K562 (cell line): ENCODE results near the gene QSOX2. TPM values are rescaled to one million over a fixed set of nuclear protein-coding genes. Genes with fewer than 3 reads are reported as not detected.

Experiments used
- ATAC-seq: fragments of 200-7000 bp; cut with Tn5 transposase; 3 replicates; pipeline ENCODE4 v1.9.1; 2020; ENCODE audit warnings: moderate library complexity
- BruUV-seq: library from RNA; stranded (reverse); fragments of 400-500 nt; replicated peaks from 2 replicates; lab custom pipeline; 2021; lab: Mats Ljungman, UMichigan
- CTCF ChIA-PET: fragments of 300-600 bp; formaldehyde crosslinking; extraction: SDS; loops from one replicate; lab custom pipeline; 2021; ENCODE audit warnings: low intra/inter-chr PET ratio; lab: Yijun Ruan, JAX
- POLR2A ChIA-PET: fragments of 300-600, 350-650 bp; sonication (Branson Sonifier 250); formaldehyde crosslinking; extraction: SDS; loops from one replicate; lab custom pipeline; 2021; ENCODE audit warnings: antibody characterized with exemption, inconsistent platforms; lab: Yijun Ruan, JAX
- DNase-seq, 4 experiments: peaks; one replicate each; pipeline versions ENCODE4 v3.0.0 to v3.0.0-alpha.2; 2011 to 2018; ENCODE audit warnings: low spot score in 3 of 4, mixed read lengths in 3 of 4; ENCODE audit errors: extremely low read depth in 1 of 4
- FAIRE-seq: peaks from 2 replicates; lab custom pipeline; 2011; peaks lifted over from hg19 to GRCh38; lab: Jason Lieb, UNC
- H2AFZ ChIP-seq: 2 replicates; pipeline ENCODE4 v1.6.0; 2011; ENCODE audit warnings: low read depth, low read length, control low read depth, inconsistent platforms
- H3K27ac ChIP-seq: fragments of 200-600 bp; 3 replicates; pipeline ENCODE4 v1.8.0; 2011; ENCODE audit warnings: low read depth, mild to moderate bottlenecking, control low read depth, inconsistent platforms, low read length, moderate library complexity, mixed read lengths; ENCODE audit errors: extremely low read depth
- H3K27me3 ChIP-seq, 2 experiments: fragments of 300-600 bp in 1 of 2; 2 replicates in 1 of 2; 3 replicates in 1 of 2; pipeline versions ENCODE4 v1.6.0 to v1.8.0; 2011; ENCODE audit warnings: inconsistent platforms in 2 of 2, low read length in 2 of 2, mild to moderate bottlenecking in 1 of 2, mixed read lengths in 1 of 2, moderate library complexity in 1 of 2; ENCODE audit not compliant: control insufficient read depth in 2 of 2, insufficient read depth in 2 of 2
- H3K36me3 ChIP-seq: fragments of 300-600 bp; 3 replicates; pipeline ENCODE4 v1.8.0; 2011; ENCODE audit warnings: mild to moderate bottlenecking, low read length, inconsistent platforms; ENCODE audit not compliant: control insufficient read depth, insufficient read depth
- H3K4me1 ChIP-seq, 2 experiments: fragments of 200-600 bp in 1 of 2; replicated peaks in 1 of 2; 2 replicates in 1 of 2; 3 replicates in 1 of 2; pipeline versions ENCODE4 v1.5.1 to v1.8.0; 2011; ENCODE audit warnings: inconsistent platforms in 2 of 2, low read length in 2 of 2, mild to moderate bottlenecking in 1 of 2, mixed read lengths in 1 of 2, moderate library complexity in 1 of 2; ENCODE audit not compliant: control insufficient read depth in 2 of 2, insufficient read depth in 2 of 2
- H3K4me2 ChIP-seq: 2 replicates; pipeline ENCODE4 v1.6.1; 2011; ENCODE audit warnings: low read length, control low read depth, inconsistent platforms, mixed read lengths; ENCODE audit not compliant: insufficient read depth
- H3K4me3 ChIP-seq: fragments of 200-600 bp; sonication (generic), shearing (Covaris generic); 2 replicates; pipeline ENCODE4 v1.5.1; 2016; ENCODE audit warnings: control low read depth, inconsistent platforms
- H3K79me2 ChIP-seq: fragments of 200-600 bp; 3 replicates; pipeline ENCODE4 v1.8.0; 2011; ENCODE audit warnings: low read length, inconsistent platforms; ENCODE audit not compliant: control insufficient read depth, insufficient read depth
- H3K9ac ChIP-seq, 2 experiments: 2 replicates each; pipeline versions ENCODE4 v1.6.0 to v1.6.1; 2011; ENCODE audit warnings: low read depth in 2 of 2, low read length in 2 of 2, control low read depth in 1 of 2, inconsistent platforms in 1 of 2, mild to moderate bottlenecking in 1 of 2, mixed read lengths in 1 of 2; ENCODE audit not compliant: insufficient read depth in 1 of 2
- H3K9me1 ChIP-seq: one replicate; pipeline ENCODE4 v1.6.0; 2011; ENCODE audit warnings: inconsistent platforms, mild to moderate bottlenecking, low read length, moderate library complexity; ENCODE audit not compliant: control insufficient read depth, insufficient read depth
- H3K9me3 ChIP-seq: replicated peaks from 2 replicates; pipeline ENCODE4 v1.5.1; 2011; ENCODE audit warnings: low read depth, low read length, inconsistent platforms; ENCODE audit not compliant: control insufficient read depth, insufficient read depth
- H4K20me1 ChIP-seq: replicated peaks from 2 replicates; pipeline ENCODE4 v1.6.1; 2011; ENCODE audit warnings: low read length, inconsistent platforms, mixed read lengths; ENCODE audit not compliant: control insufficient read depth, insufficient read depth
- ARHGAP35 ChIP-seq: fragments of 450-650 bp; IDR thresholded peaks from 2 replicates; pipeline ENCODE4 v1.6.1; 2018; ENCODE audit not compliant: partially characterized antibody
- ELF1 ChIP-seq: fragments of 200-800 bp; sonication (Bioruptor generic); IDR thresholded peaks from 2 replicates; pipeline ENCODE4 v1.6.1; 2016; ENCODE audit warnings: missing genetic modification characterization, missing compliant biosample characterization
- EZH2 ChIP-seq: IDR thresholded peaks from 2 replicates; pipeline ENCODE4 v1.6.1; 2012; ENCODE audit warnings: low read depth, mild to moderate bottlenecking, inconsistent platforms, low read length, borderline replicate concordance
- GATAD2A ChIP-seq: fragments of 450-650 bp; IDR thresholded peaks from 2 replicates; pipeline ENCODE4 v1.6.1; 2017
- LARP7 ChIP-seq: fragments of 450-650 bp; IDR thresholded peaks from 2 replicates; pipeline ENCODE4 v1.6.1; 2016
- MYNN ChIP-seq, 2 experiments: sonication (generic); formaldehyde crosslinking in 1 of 2; IDR thresholded peaks; 2 replicates each; pipeline versions ENCODE4 v1.5.0 to v1.6.1; 2016 to 2020; ENCODE audit warnings: antibody characterized with exemption in 1 of 2, missing genetic modification reagents in 1 of 2
- NBN ChIP-seq: fragments of 450-650 bp; IDR thresholded peaks from 2 replicates; pipeline ENCODE4 v1.6.1; 2016; ENCODE audit warnings: low read depth, mild to moderate bottlenecking
- RBM15 ChIP-seq: fragments of 200-400 bp; formaldehyde crosslinking; IDR thresholded peaks from 2 replicates; pipeline ENCODE4 v1.6.1; 2018; ENCODE audit warnings: mild to moderate bottlenecking, low read length, moderate library complexity; ENCODE audit not compliant: insufficient read depth
- ZNF232 ChIP-seq: sonication (generic); formaldehyde crosslinking; IDR thresholded peaks from 2 replicates; pipeline ENCODE4 v1.8.0; 2022; ENCODE audit warnings: mild to moderate bottlenecking, missing genetic modification reagents
- ZNF717 ChIP-seq: fragments of 250-450 bp; sonication (Bioruptor Pico); IDR thresholded peaks from 2 replicates; pipeline ENCODE4 v1.5.0; 2021
- WGBS: fragments of 100-300 bp; shearing (Covaris generic); methylation state at CpG from one replicate; pipeline ENCODE4 v1.1.6; 2016; ENCODE audit warnings: low coverage, mixed read lengths; ENCODE audit not compliant: insufficient coverage; ENCODE audit errors: missing lambda C conversion rate; 5-methylcytosine and 5-hydroxymethylcytosine counted together
- in situ Hi-C: fragments of 300-500 bp; cut with MboI; formaldehyde crosslinking; loops from 4 replicates; pipeline ENCODE4 v1.15.0; 2018; ENCODE audit warnings: inconsistent platforms, mixed read lengths
- intact Hi-C: fragments of 100-400 bp; cut with micrococcal nuclease; formaldehyde crosslinking; loops from 2 replicates; pipeline ENCODE4 v1.14.2; 2022
- polyA plus RNA-seq, 8 experiments: library from polyadenylated mRNA; depleted of rRNA in 4 of 8; stranded (reverse) in 5 of 8; unstranded in 3 of 8; fragments of >200 nt; fragmentation: Nextera tagmentation in 2 of 8; fragmentation: Illumina TruSeq in 1 of 8; extraction: Ambion mirVana in 2 of 8; extraction: Trizol in 1 of 8; gene quantifications; 2 replicates each; pipeline versions ENCODE4 v1.2.1 to v1.2.3, GENCODE V29; 2011 to 2014; ENCODE audit warnings: inconsistent platforms in 1 of 8, missing spikeins in 1 of 8
- total RNA-seq, 7 experiments: library from RNA; depleted of rRNA in 6 of 7; stranded (reverse); fragments of >200 nt in 6 of 7; fragmentation: Illumina TruSeq in 2 of 7; extraction: Trizol in 2 of 7; gene quantifications; 2 replicates each; pipeline versions ENCODE4 v1.2.1 to v1.2.3, GENCODE V29; 2011 to 2021; ENCODE audit warnings: low replicate concordance in 1 of 7

Gene QSOX2
- total and polyA plus RNA-seq, 9 of the 15 experiments (the other 6 are each of a cell fraction or from before 2014, with no cell fraction given) = 0.51 to 23.7 (median 12.7) TPM

GRCh38 chr9:136185066-136185465 lies 60.5 kb downstream of the QSOX2 start:
- no peak for DNase-seq
- H4K20me1 ChIP-seq = peaks cover 4% of the 10 kb centered on the region; the same call in 1 of the 2 replicates
- TF ChIP-seq MYNN (IDR thresholded peaks at IDR 0.05) = no peak
- TF ChIP-seq MYNN (CRISPR knock-in tag; IDR thresholded peaks at IDR 0.05) = no peak
- no peak for TF ChIP-seq NBN
- TF ChIP-seq ZNF717 (CRISPR knock-in tag) = no peak
- no peak for TF ChIP-seq ELF1
- no peak for TF ChIP-seq GATAD2A
- no peak for TF ChIP-seq ZNF232 (CRISPR knock-in tag)
- no peak for TF ChIP-seq ARHGAP35
- no peak for TF ChIP-seq RBM15
- no peak for TF ChIP-seq LARP7
- TF ChIP-seq EZH2 = no peak
- H3K79me2 ChIP-seq = no peaks in the 10 kb centered on the region
- intact Hi-C loops = no loop called here
- FAIRE-seq = no peak
- 34% methylated on average over 10 of the region's 19 CpGs for WGBS
- CTCF ChIA-PET = no interaction called here
- H3K4me3 ChIP-seq = no peak overlapping the region
- no peaks in the 10 kb centered on the region for H3K9me3 ChIP-seq
- H3K27me3 ChIP-seq = peaks cover 20 to 64% of the 10 kb centered on the region in 2 experiments; a peak in 4 of 5 replicates
- no peak overlapping the region for H2AFZ ChIP-seq
- no peak overlapping the region for H3K27ac ChIP-seq
- in situ Hi-C loops = no loop called here
- no peaks in the 10 kb centered on the region for H3K36me3 ChIP-seq
- no TSS peak for BruUV-seq
- no peak overlapping the region for H3K4me2 ChIP-seq
- H3K9me1 ChIP-seq = no peaks in the 10 kb centered on the region
- POLR2A ChIA-PET = no interaction called here
- no peak overlapping the region for H3K9ac ChIP-seq
- peaks cover 5 to 38% of the 10 kb centered on the region in 2 experiments; a peak in 2 of 5 replicates for H3K4me1 ChIP-seq
- no peak for ATAC-seq
